HG03457 (cell line): ENCODE results near the gene LYPD3.

Experiments
- ATAC-seq: cut with Tn5 transposase; IDR thresholded peaks from one replicate; pipeline ENCODE4 v1.9.1; 2021; ENCODE audit warnings: moderate number of reproducible peaks; ENCODE audit not compliant: unreplicated experiment

Gene LYPD3

DNA sequence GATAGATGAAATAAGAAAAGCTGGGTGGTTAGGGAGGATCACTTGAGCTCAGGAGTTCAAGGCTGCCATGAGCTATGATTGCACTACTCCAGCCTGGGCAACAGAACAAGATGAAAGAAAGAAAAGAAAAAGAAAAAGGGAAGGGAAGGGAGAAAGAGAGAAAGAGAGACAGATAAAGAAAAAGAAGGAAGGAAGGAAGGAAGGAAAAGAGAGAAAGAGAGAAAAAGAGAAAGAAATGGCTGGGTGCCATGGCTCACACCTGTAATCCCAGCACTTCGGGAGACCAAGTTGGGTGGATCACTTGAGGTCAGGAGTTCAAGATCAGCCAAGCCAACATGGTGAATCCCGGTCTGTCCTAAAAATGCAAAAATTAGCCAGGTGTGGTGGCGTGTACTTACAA lies 29.6 kb downstream of the LYPD3 start:
- no peak for ATAC-seq

DNA sequence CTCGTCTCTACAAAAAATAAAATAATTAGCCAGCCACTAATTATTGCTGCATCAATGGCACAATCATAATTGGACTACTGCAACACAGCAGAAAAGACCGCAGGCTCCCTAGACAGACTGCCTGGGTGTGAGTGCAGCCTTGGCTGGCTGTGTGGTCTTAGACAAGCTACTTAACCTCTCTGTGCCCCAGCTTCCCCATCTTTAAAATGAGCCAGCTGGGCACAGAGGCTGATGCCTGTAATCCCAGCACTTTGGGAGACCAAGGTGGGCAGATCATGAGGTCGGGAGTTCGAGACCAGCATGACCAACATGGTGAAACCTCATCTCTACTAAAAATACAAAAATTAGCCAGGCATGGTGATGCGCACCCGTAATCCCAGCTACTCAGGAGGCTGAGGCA lies 31.7 kb downstream of the LYPD3 start:
- no peak for ATAC-seq

DNA sequence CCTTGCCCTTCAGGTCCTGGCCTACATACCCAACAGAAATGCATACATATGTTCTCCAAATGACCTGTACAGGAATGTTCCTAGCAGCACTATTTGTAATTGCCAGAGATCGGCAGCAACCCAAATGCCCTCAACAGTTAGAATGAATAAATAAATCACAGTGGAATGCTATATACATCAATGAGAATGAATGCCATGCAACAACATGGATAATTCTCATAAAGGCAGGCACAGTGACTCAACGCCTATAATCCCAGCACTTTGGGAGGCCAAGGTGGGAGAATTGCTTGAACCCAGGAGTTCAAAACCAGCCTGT lies 32.1 kb downstream of the LYPD3 start:
- no peak for ATAC-seq

DNA sequence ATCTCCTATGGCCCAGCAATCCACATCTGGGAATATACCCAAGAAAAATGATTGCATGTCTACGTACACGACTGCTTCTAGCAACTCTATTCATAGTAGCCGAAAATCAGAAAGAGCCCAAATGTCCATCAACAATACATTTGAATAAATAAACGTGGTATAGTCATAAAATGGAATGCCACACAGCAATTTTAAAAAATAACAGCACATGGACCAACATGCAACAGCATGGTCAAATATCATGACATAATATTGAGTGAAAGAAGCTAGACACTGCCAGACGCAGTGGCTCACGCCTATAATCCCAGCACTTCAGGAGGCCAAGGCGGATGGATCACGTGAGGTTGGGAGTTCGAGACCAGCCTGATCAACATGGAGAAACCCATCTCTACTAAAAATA lies 34.4 kb downstream of the LYPD3 start:
- ATAC-seq, result no peak

DNA sequence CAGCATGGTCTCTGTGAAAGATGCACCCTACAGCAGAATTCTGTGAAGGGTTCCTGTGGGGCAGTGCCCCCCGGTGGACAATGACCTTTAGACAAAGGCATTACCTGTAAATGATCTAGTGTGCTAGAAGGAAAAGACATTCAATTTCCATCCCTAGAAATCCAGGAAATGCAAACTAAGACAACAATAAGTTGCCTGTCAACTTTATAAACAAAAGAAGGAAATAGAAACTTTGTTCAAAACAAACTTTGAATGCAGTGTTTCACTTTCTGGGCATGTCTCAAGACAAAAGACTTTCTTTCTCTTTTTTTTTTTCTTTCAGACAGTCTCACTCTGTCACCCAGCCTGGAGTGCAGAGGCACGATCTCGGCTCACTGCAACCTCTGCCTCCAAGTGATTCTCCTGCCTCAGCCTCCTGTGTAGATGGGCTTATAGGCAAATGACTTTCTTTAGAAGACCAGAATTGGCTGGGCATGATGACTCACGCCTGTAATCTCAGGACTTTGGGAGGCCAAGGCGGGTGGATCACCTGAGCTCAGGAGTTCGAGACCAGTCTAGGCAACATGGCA lies 35.2 kb downstream of the LYPD3 start:
- ATAC-seq, result no peak

DNA sequence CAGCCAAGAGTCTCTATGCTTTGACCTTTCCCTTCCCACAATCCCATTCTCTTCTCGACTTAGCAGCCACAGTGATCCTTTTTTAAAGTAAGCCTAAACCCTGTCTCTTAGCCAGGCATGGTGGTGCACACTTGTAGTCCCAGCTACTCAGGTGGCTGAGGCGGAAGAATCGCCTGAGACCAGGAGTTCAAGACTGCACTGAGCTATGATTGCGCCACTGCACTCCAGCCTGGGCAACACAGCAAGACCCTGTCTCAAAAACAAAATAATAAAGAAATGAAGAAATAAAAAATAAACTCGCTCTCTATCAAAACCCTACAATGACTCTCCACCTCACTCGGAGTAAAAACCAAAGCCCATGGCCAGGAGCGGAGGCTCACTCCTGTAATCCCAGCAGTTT lies 36.0 kb downstream of the LYPD3 start:
- ATAC-seq, result no peak

DNA sequence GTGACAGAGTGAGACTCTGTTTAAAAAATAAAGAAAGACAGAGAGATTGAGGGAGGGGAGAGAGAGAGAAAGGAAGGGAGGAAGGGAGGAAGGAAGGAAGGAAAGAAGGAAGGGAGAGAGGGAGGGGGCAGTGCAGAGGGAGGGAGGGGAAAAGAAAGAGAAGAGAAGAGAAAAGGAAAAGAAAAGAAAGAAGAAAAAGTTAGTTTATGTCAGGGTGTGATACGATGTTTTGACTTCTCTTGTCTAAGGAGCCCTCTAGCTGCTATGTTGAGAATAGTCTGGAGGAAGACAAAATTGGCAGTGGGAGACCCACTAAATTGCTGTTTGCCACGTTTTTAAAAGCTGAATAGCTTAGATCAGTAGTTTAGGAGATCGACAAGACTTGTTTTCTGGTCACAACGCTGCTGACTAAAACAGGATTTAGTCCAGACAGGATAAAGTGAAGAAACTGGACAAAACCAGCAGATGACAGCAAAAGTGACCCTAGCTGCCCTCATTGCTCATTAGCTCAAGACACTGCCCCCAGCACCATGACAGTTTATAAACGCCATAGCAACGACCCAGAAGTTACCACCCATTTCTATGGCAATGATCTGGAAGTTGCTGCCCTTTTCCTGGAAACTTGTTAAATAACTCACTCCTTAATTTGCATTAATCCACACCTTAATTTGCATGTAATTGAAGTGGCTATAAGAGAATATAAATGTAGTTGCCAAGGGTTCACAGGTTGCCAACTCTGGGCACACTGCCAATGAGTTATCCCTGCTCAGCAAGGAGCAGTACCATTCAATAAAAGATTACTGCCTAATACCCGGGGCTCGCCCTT lies 39.6 kb downstream of the LYPD3 start:
- ATAC-seq, result no peak

DNA sequence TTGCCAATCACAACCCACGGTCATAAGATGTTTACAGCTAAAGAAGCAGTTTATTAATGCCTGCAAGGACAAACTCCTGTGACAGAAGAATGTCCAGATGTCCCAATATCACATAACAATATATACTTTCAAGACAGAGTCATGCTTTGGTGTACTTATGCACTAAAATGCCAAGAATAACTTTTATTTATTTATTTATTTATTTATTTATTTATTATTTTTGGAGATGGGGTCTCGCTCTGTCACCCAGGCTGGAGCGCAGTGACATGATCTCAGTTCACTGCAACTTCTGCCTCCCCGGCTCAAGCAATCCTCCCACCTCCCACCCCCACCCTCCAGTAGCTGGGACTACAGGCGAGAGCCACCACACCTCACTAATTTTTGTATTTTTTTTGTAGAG lies 41.6 kb downstream of the LYPD3 start:
- ATAC-seq, result no peak

DNA sequence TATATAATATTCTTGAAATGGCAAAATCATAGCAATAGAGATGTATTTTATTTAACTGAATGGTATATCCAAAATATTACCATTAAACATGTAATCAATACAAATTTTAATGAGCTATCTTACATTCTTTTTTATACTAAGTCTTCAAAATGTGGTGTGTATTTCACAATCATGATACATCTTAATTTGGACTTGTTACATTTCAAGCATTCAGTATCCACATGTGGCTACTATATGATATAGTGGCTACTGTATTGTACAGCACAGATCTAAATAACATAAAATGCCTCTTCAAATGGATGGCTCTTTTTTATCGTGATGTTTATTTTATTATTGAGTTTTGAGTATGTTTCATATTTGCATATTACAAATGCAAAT lies 42.7 kb downstream of the LYPD3 start:
- ATAC-seq, result no peak

DNA sequence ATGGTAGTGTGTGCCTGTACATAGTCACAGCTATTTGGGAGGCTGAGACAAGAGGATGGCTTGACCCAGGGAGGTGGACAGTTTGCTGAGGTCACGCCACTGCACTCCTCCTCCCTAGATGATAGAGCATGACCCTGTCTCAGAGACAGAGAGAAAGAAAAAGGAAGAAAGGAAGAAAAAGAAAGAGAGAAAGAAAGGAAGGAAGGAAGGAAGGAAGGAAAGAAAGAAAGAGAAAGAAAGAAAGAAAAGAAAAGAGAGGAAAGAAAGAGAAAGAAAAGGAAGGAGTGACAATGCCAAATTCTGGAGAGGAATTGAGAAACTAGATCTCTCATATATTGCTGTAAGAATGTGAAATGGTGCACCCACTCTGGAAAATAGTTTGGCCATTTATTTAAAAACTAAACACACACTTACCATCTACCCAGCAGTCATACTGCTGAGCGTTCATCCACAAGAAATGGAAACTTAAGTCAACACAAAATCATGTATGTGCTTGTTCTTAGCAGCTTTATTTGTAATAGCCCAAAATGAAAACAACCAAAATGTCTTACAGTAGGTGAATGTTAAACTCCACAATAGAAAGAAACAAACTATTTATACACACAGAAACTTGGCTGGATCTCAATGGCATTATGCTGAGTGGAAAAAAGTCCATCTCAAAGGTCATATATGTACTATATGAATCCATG lies 43.3 kb downstream of the LYPD3 start:
- ATAC-seq, result no peak

DNA sequence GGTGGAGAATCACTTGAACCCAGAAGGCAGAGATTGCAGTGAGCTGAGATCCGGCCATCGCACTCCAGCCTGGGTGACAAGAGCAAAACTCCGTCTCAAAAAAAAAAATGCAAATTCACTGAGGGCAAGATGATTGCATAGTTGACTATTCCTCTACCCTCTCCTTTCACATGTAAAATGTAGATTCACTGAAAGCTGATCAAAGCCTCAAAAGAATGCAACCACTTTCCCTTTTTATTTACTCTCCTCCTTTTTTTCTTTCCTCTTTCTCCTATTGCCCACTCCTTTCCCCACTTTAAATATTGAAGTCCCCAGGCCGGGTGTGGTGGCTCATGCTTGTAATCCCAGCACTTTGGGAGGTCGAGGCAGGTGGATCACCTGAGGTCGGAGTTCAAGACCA lies 44.5 kb downstream of the LYPD3 start:
- ATAC-seq, result no peak

DNA sequence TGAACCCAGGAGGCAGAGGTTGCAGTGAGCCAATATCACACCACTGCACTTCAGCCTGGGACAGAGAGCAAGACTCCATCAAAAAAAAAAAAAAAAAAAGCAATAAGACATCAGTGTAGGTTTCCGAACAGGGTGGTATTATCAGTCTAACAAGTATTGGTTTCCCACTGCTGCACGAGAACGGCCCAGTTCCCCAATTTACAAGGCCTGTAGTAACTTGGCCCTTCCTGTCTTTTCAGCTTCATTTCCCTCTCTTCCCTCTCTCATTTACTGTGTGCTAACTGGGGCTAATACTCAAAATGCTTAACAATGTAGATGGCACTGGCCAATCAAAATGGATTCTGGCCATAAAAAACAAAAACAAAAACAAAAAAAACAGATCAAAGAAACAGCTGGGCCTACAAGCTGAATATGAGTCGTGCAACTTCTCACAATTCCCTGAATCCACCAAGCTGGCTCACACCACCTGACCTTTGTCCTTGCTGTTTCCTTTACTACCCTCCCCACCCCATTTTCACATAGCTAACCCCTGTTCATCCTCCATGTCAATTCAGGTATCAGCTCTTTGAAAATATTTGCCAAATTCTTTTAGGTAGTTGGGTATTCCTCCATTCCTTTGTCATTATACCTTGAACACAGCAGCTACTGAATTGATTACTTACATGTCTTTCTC lies 48.3 kb downstream of the LYPD3 start:
- no peak for ATAC-seq

DNA sequence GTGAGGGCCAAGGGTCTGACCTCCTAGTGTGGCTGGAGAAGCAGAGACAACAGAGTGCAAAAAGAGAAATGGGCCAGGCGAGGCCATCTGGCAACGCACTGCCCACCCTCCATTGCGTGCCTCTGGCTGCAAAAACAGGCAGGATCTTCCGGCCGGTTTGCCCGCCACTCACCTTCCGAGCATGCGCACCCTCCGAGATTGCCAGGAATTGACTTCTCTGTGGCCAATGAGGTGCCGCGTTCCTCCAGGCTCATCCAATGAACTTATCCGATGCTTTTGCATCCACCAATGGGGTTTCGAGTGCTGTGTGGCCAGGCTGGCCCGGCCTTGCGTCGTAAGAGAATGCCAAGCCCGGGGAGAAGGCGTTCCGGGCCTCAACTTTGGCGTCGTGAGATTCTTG lies 50.9 kb downstream of the LYPD3 start, which contains the start of gene TEX101:
Gene TEX101 (plus strand): TSS at position 337 of the 400 bp plus-strand sequence. CDS start 1,030 bp downstream, outside the sequence.
- no peak for ATAC-seq

DNA sequence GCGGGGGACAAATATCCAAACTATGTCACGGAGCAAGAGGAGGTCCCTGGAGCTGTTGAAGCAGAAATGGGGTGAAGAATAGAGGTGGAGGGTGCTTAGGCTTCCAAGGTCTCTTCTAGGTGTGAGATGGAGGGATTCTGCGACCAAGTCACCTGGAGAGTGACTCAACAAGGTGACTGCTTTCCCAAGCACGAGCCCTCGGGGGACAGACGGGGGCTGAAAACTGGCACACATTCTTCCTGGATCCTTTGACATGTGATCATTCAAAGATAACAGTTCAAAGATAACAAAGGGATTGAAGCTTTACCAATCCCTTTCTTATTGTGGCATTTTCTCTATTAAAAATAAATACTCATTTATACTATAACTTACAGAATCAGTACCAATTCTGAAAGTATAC lies 53.0 kb downstream of the LYPD3 start:
- ATAC-seq, result no peak
